Stimulated activated CD4-positive, alpha-beta T cell treated with anti-CD3 and anti-CD28 coated beads, Interleukin-1b, Interleukin-23, amount 100 ng/mL, for 24 hours (primary cell): ENCODE data around the gene TUBB6.

ENCODE experiments used
- DNase-seq, 4 experiments: peaks; one replicate each; pipeline ENCODE4 v3.0.0-alpha.2; 2020; ENCODE audit warnings: low read depth in 4 of 4, low spot score in 1 of 4

The TUBB6 gene

GRCh38 chr18:12336171-12336613 is 28.2 kb downstream of the TUBB6 start:
- no peak for DNase-seq

GRCh38 chr18:12336887-12337286 is 28.8 kb downstream of the TUBB6 start:
- no peak for DNase-seq

- DNase-seq = no peak
Observed at GRCh38 chr18:12338382-12338781, 30.3 kb downstream of the TUBB6 start.

- DNase-seq = no peak
Observed at GRCh38 chr18:12340945-12341660, 33.1 kb downstream of the TUBB6 start.

- DNase-seq = no peak
Observed at GRCh38 chr18:12342661-12343060, 34.6 kb downstream of the TUBB6 start.

GRCh38 chr18:12345491-12346239 is 37.6 kb downstream of the TUBB6 start:
- no peak for DNase-seq

- no peak for DNase-seq
Observed at GRCh38 chr18:12346240-12346565, 38.2 kb downstream of the TUBB6 start.

- DNase-seq = no peak
Observed at GRCh38 chr18:12347895-12348294, 39.9 kb downstream of the TUBB6 start.

- no peak for DNase-seq
Observed at GRCh38 chr18:12352188-12352587, 44.1 kb downstream of the TUBB6 start.

GRCh38 chr18:12359515-12359927 is 51.5 kb downstream of the TUBB6 start:
- DNase-seq = no peak

- DNase-seq = no peak
Observed at GRCh38 chr18:12361770-12362378, 53.8 kb downstream of the TUBB6 start.

GRCh38 chr18:12362473-12363174 is 54.6 kb downstream of the TUBB6 start:
- no peak for DNase-seq

GRCh38 chr18:12366379-12366778 is 58.3 kb downstream of the TUBB6 start:
- DNase-seq = no peak

- no peak for DNase-seq
Observed at GRCh38 chr18:12366784-12367183, 58.7 kb downstream of the TUBB6 start.

- no peak for DNase-seq
Observed at GRCh38 chr18:12369211-12369610, 61.2 kb downstream of the TUBB6 start.

GRCh38 chr18:12371590-12371989 is 63.5 kb downstream of the TUBB6 start:
- DNase-seq = no peak

- no peak for DNase-seq
Observed at GRCh38 chr18:12372406-12372805, 64.4 kb downstream of the TUBB6 start.

- DNase-seq = no peak
Observed at GRCh38 chr18:12373116-12373770, 65.2 kb downstream of the TUBB6 start.

GRCh38 chr18:12373771-12374116 is 65.7 kb downstream of the TUBB6 start:
- DNase-seq = no peak

GRCh38 chr18:12374401-12374800 is 66.4 kb downstream of the TUBB6 start:
- DNase-seq = no peak
